Neutrophil (primary cell): ENCODE results near the gene LTBP4.

ENCODE experiments used
- H3K27ac ChIP-seq: fragments of 200-600 bp; sonication (generic); 2 replicates; pipeline ENCODE4 v1.5.1; 2016; ENCODE audit warnings: mild to moderate bottlenecking, moderate library complexity
- H3K27me3 ChIP-seq: fragments of 200-600 bp; sonication (generic); 2 replicates; pipeline ENCODE4 v1.6.0; 2016; ENCODE audit warnings: mild to moderate bottlenecking
- H3K36me3 ChIP-seq: fragments of 200-600 bp; sonication (generic); 2 replicates; pipeline ENCODE4 v1.5.1; 2017
- H3K4me1 ChIP-seq, 2 experiments: fragments of 200-600 bp in 1 of 2; sonication (generic) in 1 of 2; 1 replicate in 1 of 2; 2 replicates in 1 of 2; pipeline versions ENCODE4 v1.5.1 to v1.6.1; 2013 to 2016; ENCODE audit warnings: low read depth in 1 of 2, low read length in 1 of 2, mild to moderate bottlenecking in 1 of 2, moderate library complexity in 1 of 2; ENCODE audit not compliant: control insufficient read depth in 1 of 2, insufficient read depth in 1 of 2
- H3K4me3 ChIP-seq, 2 experiments: fragments of 200-600 bp in 1 of 2; sonication (generic) in 1 of 2; 1 replicate in 1 of 2; 2 replicates in 1 of 2; pipeline ENCODE4 v1.5.1; 2013 to 2016; ENCODE audit warnings: low read depth in 1 of 2, low read length in 1 of 2, mild to moderate bottlenecking in 1 of 2, moderate library complexity in 1 of 2
- H3K9me3 ChIP-seq: fragments of 200-600 bp; sonication (generic); 2 replicates; pipeline ENCODE4 v1.5.1; 2016
- TF ChIP-seq, protein P1 (sequence below): fragments of 200-600 bp; sonication (generic); IDR thresholded peaks from 2 replicates; pipeline ENCODE4 v1.5.1; 2016; ENCODE audit warnings: antibody characterized with exemption

LTBP4 gene

DNA sequence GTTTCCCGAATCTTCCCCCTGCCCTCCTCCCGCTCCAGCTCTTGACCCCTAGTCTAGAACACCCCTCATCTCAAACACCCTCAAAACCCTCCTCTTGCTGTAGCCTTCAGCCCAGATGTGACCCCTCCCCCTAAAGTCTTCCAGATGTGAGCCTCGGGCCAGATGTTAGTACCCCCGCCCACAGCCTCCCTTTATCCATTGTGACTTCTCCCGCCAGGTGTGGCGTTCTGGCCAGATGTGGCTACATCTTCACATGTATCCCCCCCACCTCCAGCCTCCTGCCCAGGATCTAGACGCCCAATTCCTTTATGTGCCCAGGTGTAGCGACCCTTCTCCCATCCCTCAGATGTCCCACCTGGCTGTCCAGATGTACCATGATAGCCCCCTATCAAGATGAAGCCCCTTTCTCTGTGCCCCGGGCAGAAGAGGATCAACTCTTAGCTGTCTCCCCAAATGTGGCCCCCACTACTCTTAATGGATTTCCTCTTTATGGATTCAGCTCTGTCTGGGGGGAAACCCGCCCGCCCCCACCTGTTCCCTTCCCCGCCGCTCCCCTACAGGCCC, 517 bp upstream of the LTBP4 start:
- H3K27ac ChIP-seq: no peak overlapping the region
- TF ChIP-seq, protein P1, sequence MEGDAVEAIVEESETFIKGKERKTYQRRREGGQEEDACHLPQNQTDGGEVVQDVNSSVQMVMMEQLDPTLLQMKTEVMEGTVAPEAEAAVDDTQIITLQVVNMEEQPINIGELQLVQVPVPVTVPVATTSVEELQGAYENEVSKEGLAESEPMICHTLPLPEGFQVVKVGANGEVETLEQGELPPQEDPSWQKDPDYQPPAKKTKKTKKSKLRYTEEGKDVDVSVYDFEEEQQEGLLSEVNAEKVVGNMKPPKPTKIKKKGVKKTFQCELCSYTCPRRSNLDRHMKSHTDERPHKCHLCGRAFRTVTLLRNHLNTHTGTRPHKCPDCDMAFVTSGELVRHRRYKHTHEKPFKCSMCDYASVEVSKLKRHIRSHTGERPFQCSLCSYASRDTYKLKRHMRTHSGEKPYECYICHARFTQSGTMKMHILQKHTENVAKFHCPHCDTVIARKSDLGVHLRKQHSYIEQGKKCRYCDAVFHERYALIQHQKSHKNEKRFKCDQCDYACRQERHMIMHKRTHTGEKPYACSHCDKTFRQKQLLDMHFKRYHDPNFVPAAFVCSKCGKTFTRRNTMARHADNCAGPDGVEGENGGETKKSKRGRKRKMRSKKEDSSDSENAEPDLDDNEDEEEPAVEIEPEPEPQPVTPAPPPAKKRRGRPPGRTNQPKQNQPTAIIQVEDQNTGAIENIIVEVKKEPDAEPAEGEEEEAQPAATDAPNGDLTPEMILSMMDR: no peak
- H3K9me3 ChIP-seq: no peaks in the 10 kb centered on the region
- peaks cover 24 to 46% of the 10 kb centered on the region in 2 experiments for H3K4me1 ChIP-seq
- H3K27me3 ChIP-seq: peaks cover 100% of the 10 kb centered on the region
- H3K36me3 ChIP-seq: no peaks in the 10 kb centered on the region
- no peak overlapping the region for H3K4me3 ChIP-seq

DNA sequence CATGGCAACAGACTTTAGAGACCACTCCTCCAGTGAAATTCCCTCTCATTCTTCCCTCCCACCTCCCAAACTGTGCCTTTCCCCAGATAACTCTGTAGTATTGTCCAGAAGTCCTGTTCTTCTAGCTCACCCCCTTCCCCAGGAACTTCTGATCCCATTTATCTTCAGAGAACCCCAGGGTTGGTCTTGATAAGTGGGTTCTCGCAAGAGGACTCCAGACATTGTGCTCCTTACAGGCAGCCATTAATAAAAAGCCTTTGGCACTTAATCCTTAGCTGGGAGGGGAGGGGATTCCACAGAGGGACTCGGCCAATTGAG, 1.9 kb downstream of the LTBP4 start:
- H3K9me3 ChIP-seq: no peaks in the 10 kb centered on the region
- no peak overlapping the region for H3K27ac ChIP-seq
- TF ChIP-seq, protein P1: no peak
- H3K36me3 ChIP-seq: no peaks in the 10 kb centered on the region
- peaks cover 100% of the 10 kb centered on the region for H3K27me3 ChIP-seq
- H3K4me1 ChIP-seq: peaks cover 26 to 43% of the 10 kb centered on the region in 2 experiments
- no peak overlapping the region for H3K4me3 ChIP-seq

DNA sequence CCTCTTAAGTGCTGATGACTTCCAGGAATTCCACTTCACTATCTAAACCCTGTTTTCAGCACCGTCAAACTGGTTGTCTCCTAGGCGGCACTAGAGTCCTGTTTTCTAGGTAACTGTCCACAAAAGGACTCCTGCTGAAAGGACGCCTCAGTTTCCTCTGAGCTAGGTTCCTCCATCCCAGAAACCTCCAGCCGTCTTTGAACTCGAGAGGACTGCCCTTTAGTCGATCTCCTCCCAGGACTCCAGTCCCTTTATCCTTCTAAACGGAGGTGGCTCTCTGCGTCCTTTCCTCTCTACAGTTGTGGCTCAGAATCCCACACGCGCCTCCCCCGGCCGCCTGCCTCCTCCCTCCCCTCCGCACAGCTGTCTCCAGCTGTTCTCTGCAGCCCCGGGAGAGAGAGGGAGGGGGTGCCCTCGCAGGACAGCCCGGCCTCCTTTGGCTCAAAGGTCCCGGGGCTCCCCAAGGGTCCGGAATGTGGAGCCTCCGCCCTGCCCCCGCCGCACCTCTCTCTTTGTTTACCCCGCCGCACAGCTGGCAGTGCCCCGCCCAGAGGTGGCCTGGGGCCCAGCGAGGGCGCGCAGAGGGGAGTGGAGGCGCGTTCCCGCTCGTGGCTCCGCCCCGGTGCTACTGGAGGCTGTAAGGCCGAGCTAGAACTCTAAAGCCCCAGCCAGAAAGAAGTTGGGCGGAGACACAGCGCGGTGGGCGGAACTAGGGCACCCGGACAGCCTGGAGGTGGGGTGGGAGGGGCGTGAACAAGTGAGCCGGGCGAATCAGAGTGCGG, 2.4 kb downstream of the LTBP4 start:
- H3K4me3 ChIP-seq: peak overlapping the region in 1 of 2 experiments; percentile 48
- no peaks in the 10 kb centered on the region for H3K36me3 ChIP-seq
- no peaks in the 10 kb centered on the region for H3K9me3 ChIP-seq
- no peak overlapping the region for H3K27ac ChIP-seq
- TF ChIP-seq, protein P1: no peak
- peaks cover 100% of the 10 kb centered on the region for H3K27me3 ChIP-seq
- H3K4me1 ChIP-seq: peaks cover 26 to 37% of the 10 kb centered on the region in 2 experiments

DNA sequence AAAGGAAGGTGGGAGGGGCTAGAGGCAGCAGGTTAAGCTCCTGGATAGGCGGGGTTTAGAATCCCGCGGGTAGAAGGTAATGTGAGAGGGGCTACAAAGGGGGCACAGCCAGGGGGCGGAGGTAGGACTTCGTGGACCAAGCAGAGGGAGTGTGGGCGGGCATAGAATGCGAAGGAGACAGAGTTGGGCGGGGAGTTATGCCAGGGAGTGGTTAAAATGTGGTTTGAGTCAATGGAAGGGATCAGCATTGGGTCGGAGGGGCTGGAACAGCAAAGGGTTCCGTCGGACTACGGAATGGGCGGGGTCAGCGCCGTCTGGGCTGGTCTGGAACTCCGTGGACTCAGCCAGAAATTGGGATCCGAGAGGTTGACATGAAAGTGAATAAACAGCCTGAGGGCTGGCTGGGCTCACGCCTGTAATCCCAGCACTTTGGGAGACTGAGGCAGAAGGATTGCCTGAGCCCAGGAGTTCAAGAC, 3.0 kb downstream of the LTBP4 start:
- H3K27me3 ChIP-seq: peaks cover 100% of the 10 kb centered on the region
- no peaks in the 10 kb centered on the region for H3K9me3 ChIP-seq
- no peak overlapping the region for H3K27ac ChIP-seq
- peak overlapping the region in 1 of 2 experiments; percentile 48 for H3K4me3 ChIP-seq
- no peaks in the 10 kb centered on the region for H3K36me3 ChIP-seq
- H3K4me1 ChIP-seq: peaks cover 26 to 36% of the 10 kb centered on the region in 2 experiments
- TF ChIP-seq, protein P1: no peak

DNA sequence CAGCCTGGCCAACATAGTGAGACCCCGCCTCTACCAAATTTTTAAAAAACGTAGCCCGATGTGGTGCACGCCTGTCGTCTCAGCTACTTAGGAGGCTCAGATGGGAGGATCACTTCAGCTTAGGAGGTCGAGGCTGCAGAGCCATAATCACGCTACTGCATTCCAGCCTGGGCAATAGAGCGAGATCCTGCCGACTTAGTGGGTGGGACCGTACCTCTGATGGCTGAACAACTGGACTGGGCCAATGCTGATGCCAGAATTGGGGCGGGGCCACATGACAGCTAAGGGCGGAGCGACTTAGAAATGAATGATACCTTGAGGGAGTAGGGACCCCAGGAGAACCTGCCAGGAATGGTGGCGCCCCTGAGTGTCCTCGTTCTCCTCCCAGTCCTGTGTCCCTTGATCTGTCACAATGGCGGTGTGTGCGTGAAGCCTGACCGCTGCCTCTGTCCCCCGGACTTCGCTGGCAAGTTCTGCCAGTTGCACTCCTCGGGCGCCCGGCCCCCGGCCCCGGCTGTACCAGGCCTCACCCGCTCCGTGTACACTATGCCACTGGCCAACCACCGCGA, 3.6 kb downstream of the LTBP4 start:
- Histone ChIP-seq H3K27ac (no peak overlapping the region), H3K4me3 (peak overlapping the region; percentile 13 to 55), H3K9me3 (no peaks in the 10 kb centered on the region), H3K4me1 (peaks cover 31 to 40% of the 10 kb centered on the region in 2 experiments), H3K36me3 (no peaks in the 10 kb centered on the region), H3K27me3 (peaks cover 100% of the 10 kb centered on the region)
- TF ChIP-seq, protein P1: no peak
